Neural progenitor cell (in vitro differentiated cells): ENCODE data around the gene KDM2B. TPM values are rescaled to one million over a fixed set of nuclear protein-coding genes. Genes with fewer than 3 reads are reported as not detected.

Experiments used
- DNase-seq: peaks from one replicate; pipeline ENCODE4 v3.0.0-alpha.2; 2016; ENCODE audit warnings: low spot score
- H2AFZ ChIP-seq: fragments of 200-600 bp; sonication (generic); replicated peaks from 2 replicates; pipeline ENCODE4 v1.6.1; 2016; ENCODE audit warnings: antibody characterized with exemption
- H3F3A ChIP-seq: fragments of 200-600 bp; sonication (generic); 2 replicates; pipeline ENCODE4 v1.6.1; 2016; ENCODE audit warnings: antibody characterized with exemption, low read depth
- H3K27ac ChIP-seq: fragments of 200-600 bp; sonication (generic); 2 replicates; pipeline ENCODE4 v1.5.1; 2016; ENCODE audit warnings: mild to moderate bottlenecking
- H3K27me3 ChIP-seq: fragments of 200-600 bp; sonication (generic); 2 replicates; pipeline ENCODE4 v1.6.1; 2016; ENCODE audit warnings: mild to moderate bottlenecking, moderate library complexity
- H3K36me3 ChIP-seq: fragments of 200-600 bp; sonication (generic); 2 replicates; pipeline ENCODE4 v1.5.1; 2016
- H3K4me1 ChIP-seq: fragments of 200-600 bp; sonication (generic); 2 replicates; pipeline ENCODE4 v1.6.1; 2016; ENCODE audit warnings: mixed run types
- H3K4me2 ChIP-seq: fragments of 200-600 bp; sonication (generic); 2 replicates; pipeline ENCODE4 v1.6.1; 2016
- H3K4me3 ChIP-seq: fragments of 200-600 bp; sonication (generic); 2 replicates; pipeline ENCODE4 v1.5.1; 2016
- H3K79me2 ChIP-seq: fragments of 200-600 bp; sonication (generic); 2 replicates; pipeline ENCODE4 v1.6.1; 2016; ENCODE audit warnings: low read depth
- H3K9ac ChIP-seq: fragments of 200-600 bp; sonication (generic); 2 replicates; pipeline ENCODE4 v1.6.1; 2016
- H3K9me3 ChIP-seq: fragments of 200-600 bp; sonication (generic); 2 replicates; pipeline ENCODE4 v1.5.1; 2016; ENCODE audit warnings: low read depth
- H4K20me1 ChIP-seq: fragments of 200-600 bp; sonication (generic); 2 replicates; pipeline ENCODE4 v1.6.1; 2016; ENCODE audit warnings: low read depth
- H3K27ac Mint-ChIP-seq: 3 replicates; pipeline ENCODE4 v1.8.0; 2021; ENCODE audit warnings: mixed read lengths
- H3K27me3 Mint-ChIP-seq: 2 replicates; pipeline ENCODE4 v1.8.0; 2022; ENCODE audit warnings: low read depth, mild to moderate bottlenecking, inconsistent platforms, moderate library complexity, mixed read lengths; ENCODE audit not compliant: insufficient read depth
- H3K36me3 Mint-ChIP-seq: 3 replicates; pipeline ENCODE4 v1.8.0; 2021; ENCODE audit warnings: mixed read lengths
- H3K4me1 Mint-ChIP-seq: 3 replicates; pipeline ENCODE4 v1.8.0; 2021; ENCODE audit warnings: mixed read lengths
- H3K4me3 Mint-ChIP-seq: 3 replicates; pipeline ENCODE4 v1.8.0; 2021; ENCODE audit warnings: mild to moderate bottlenecking, moderate library complexity, mixed read lengths
- H3K9me3 Mint-ChIP-seq: 3 replicates; pipeline ENCODE4 v1.8.0; 2020; ENCODE audit warnings: mixed read lengths
- EZH2 ChIP-seq: fragments of 200-600 bp; sonication (generic); IDR thresholded peaks from 2 replicates; pipeline ENCODE4 v1.6.1; 2017; ENCODE audit warnings: antibody characterized with exemption, mild to moderate bottlenecking, moderate library complexity
- EZH2phosphoT487 ChIP-seq: fragments of 200-600 bp; sonication (generic); IDR thresholded peaks from 2 replicates; pipeline ENCODE4 v1.6.1; 2017; ENCODE audit warnings: antibody characterized with exemption
- total RNA-seq: library from RNA; depleted of rRNA; stranded (reverse); fragments of >200 nt; gene quantifications from 2 replicates; pipeline ENCODE4 v1.2.3, GENCODE V29; 2015; ENCODE audit warnings: low replicate concordance
- TF ChIP-seq, protein P1 (sequence below): fragments of 200-600 bp; sonication (generic); IDR thresholded peaks from 2 replicates; pipeline ENCODE4 v1.5.1; 2017; ENCODE audit warnings: antibody characterized with exemption, mild to moderate bottlenecking

Gene KDM2B
- total RNA-seq, 1 donor from 2014 or later = 85.3 TPM

DNA sequence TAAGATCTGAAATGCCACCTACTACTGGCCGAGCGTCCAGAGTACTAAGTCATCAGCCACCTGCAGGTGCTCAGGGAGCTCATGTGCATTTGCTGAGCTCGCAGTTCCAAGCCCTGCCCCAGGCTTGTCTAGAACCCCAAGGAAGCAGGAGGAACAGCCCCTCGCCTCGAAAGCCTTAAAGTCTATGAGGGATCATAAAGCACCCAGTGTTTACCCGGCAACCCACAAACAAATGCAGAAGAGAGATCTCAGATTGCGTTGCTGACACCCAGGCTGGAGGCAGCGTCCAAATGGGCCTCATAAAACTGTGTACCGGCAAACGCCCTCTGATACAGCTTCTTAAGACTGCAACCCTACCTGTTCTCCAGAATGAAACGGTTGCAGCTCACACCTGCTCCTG lies 6.8 kb downstream of the KDM2B start:
- peaks cover 50% of the 10 kb centered on the region for H3K4me1 Mint-ChIP-seq
- peaks cover 55% of the 10 kb centered on the region for H4K20me1 ChIP-seq
- DNase-seq = no peak
- H3K36me3 ChIP-seq = peaks cover 4% of the 10 kb centered on the region
- peaks cover 43% of the 10 kb centered on the region for H3F3A ChIP-seq
- peaks cover 95% of the 10 kb centered on the region for H3K79me2 ChIP-seq
- no peak overlapping the region for H3K9ac ChIP-seq
- H3K27ac ChIP-seq = no peak overlapping the region
- H3K4me2 ChIP-seq = no peak overlapping the region
- TF ChIP-seq, protein P1, sequence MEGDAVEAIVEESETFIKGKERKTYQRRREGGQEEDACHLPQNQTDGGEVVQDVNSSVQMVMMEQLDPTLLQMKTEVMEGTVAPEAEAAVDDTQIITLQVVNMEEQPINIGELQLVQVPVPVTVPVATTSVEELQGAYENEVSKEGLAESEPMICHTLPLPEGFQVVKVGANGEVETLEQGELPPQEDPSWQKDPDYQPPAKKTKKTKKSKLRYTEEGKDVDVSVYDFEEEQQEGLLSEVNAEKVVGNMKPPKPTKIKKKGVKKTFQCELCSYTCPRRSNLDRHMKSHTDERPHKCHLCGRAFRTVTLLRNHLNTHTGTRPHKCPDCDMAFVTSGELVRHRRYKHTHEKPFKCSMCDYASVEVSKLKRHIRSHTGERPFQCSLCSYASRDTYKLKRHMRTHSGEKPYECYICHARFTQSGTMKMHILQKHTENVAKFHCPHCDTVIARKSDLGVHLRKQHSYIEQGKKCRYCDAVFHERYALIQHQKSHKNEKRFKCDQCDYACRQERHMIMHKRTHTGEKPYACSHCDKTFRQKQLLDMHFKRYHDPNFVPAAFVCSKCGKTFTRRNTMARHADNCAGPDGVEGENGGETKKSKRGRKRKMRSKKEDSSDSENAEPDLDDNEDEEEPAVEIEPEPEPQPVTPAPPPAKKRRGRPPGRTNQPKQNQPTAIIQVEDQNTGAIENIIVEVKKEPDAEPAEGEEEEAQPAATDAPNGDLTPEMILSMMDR = no peak
- TF ChIP-seq EZH2phosphoT487 = no peak
- no peak for TF ChIP-seq EZH2
- H3K9me3 Mint-ChIP-seq = no peaks in the 10 kb centered on the region
- peaks cover 29% of the 10 kb centered on the region for H3K36me3 Mint-ChIP-seq
- no peak overlapping the region for H2AFZ ChIP-seq
- no peak overlapping the region for H3K4me3 ChIP-seq
- H3K27ac Mint-ChIP-seq = peak overlapping the region; percentile 72
- H3K27me3 Mint-ChIP-seq = peaks cover 3% of the 10 kb centered on the region
- H3K27me3 ChIP-seq = no peaks in the 10 kb centered on the region
- H3K4me3 Mint-ChIP-seq = no peak overlapping the region
- H3K9me3 ChIP-seq = no peaks in the 10 kb centered on the region
- peaks cover 30% of the 10 kb centered on the region for H3K4me1 ChIP-seq

DNA sequence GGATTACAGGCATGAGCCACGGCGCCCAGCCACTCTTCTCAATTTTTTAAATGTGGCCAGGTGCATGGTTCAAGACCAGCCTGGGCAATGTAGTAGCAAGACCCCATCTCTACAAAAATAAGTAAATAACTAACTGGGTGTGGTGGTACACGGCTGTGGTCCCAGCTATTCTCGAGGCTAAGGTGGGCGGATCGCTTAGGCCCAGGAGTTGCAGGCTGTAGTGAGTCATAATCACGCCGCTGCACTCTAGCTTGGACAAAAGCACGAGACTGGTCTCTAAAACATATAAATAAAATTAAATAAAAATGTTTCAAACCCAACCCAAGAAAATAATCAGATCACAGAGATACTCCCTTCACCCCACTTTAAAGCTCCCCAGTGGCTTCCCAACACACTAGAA lies 8.9 kb downstream of the KDM2B start:
- Mint-ChIP-seq H3K36me3 (peaks cover 37% of the 10 kb centered on the region), H3K9me3 (no peaks in the 10 kb centered on the region), H3K4me1 (peaks cover 47% of the 10 kb centered on the region), H3K27me3 (peaks cover 4% of the 10 kb centered on the region), H3K27ac (no peak overlapping the region), H3K4me3 (no peak overlapping the region)
- no peak overlapping the region for H3K4me3 ChIP-seq
- TF ChIP-seq EZH2phosphoT487 = no peak
- TF ChIP-seq, protein P1 = no peak
- no peak for TF ChIP-seq EZH2
- H3K4me1 ChIP-seq = peaks cover 18% of the 10 kb centered on the region
- no peak overlapping the region for H2AFZ ChIP-seq
- H4K20me1 ChIP-seq = peaks cover 68% of the 10 kb centered on the region
- H3K79me2 ChIP-seq = peaks cover 97% of the 10 kb centered on the region
- no peak overlapping the region for H3K4me2 ChIP-seq
- H3K9ac ChIP-seq = no peak overlapping the region
- H3K36me3 ChIP-seq = peaks cover 4% of the 10 kb centered on the region
- H3F3A ChIP-seq = peaks cover 27% of the 10 kb centered on the region
- H3K27me3 ChIP-seq = no peaks in the 10 kb centered on the region
- no peak overlapping the region for H3K27ac ChIP-seq
- DNase-seq = no peak
- no peaks in the 10 kb centered on the region for H3K9me3 ChIP-seq

DNA sequence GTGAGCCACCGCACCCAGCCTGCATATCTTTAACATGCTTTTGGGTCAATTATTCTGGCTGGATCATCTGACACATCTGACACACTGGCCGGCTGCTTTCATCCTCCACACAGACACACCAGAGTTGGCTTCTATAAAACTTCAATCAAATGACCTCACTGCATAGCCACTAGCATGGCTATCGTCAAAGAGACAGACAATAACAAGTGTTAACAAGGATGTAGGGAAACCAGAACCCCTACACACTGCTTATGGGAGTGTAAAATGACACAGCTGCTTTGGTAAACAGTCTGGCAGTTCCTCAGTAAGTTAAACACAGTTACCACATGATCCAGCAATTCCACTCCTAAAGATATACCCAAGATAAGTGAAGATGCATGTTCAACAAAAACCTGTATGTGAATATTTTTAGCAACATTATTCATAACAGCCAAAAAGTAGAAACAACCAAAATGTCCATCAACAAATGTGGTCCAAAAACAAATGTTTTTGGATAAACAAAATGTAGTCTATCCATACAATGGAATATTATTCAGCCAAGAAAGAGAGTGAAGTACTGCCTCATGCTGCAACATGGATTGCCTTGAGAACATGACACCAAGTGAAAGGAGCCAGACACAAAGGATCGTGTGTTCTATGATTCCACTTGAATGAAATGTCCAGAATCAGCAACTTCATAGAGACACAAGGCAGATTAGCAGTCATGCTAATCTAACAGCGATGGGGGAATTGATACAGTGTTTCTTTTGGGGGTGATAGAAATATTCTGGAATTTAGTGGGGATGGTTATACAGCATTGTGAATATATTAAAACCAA lies 10.1 kb downstream of the KDM2B start:
- no peak for DNase-seq
- Mint-ChIP-seq H3K36me3 (peaks cover 40% of the 10 kb centered on the region), H3K27ac (peak overlapping the region; percentile 33), H3K9me3 (no peaks in the 10 kb centered on the region), H3K27me3 (peaks cover 5% of the 10 kb centered on the region), H3K4me3 (no peak overlapping the region), H3K4me1 (peaks cover 34% of the 10 kb centered on the region)
- no peak overlapping the region for H3K4me2 ChIP-seq
- no peaks in the 10 kb centered on the region for H3K27me3 ChIP-seq
- no peak overlapping the region for H2AFZ ChIP-seq
- H3K4me1 ChIP-seq = peaks cover 9% of the 10 kb centered on the region
- no peak overlapping the region for H3K27ac ChIP-seq
- H3F3A ChIP-seq = peaks cover 16% of the 10 kb centered on the region
- peaks cover 4% of the 10 kb centered on the region for H3K36me3 ChIP-seq
- no peaks in the 10 kb centered on the region for H3K9me3 ChIP-seq
- TF ChIP-seq EZH2 = no peak
- TF ChIP-seq, protein P1 = no peak
- TF ChIP-seq EZH2phosphoT487 = no peak
- H4K20me1 ChIP-seq = peaks cover 67% of the 10 kb centered on the region
- H3K4me3 ChIP-seq = no peak overlapping the region
- peaks cover 99% of the 10 kb centered on the region for H3K79me2 ChIP-seq
- no peak overlapping the region for H3K9ac ChIP-seq
